Cardiac fibroblast (primary cell): ENCODE measurements around the gene TANC1.

Experiments
- DNase-seq, 2 donors: peaks; one replicate each; pipeline versions ENCODE4 v3.0.0 to v3.0.0-alpha.2; 2010; ENCODE audit warnings: low read depth in 2 of 2
- H3K4me3 ChIP-seq, 2 donors: replicated peaks in 1 of 2; 1 replicate in 1 of 2; 2 replicates in 1 of 2; pipeline ENCODE4 v1.5.1; 2011; ENCODE audit warnings: low read depth in 2 of 2, low read length in 2 of 2, mild to moderate bottlenecking in 2 of 2, moderate library complexity in 1 of 2
- TF ChIP-seq, protein P1 (sequence below): IDR thresholded peaks from one replicate; pipeline ENCODE4 v1.5.1; 2011; ENCODE audit warnings: low read depth, mild to moderate bottlenecking, low read length, inconsistent platforms

TANC1 gene

GRCh38 chr2:159179696-159180095 lies 211.3 kb downstream of the TANC1 start:
- TF ChIP-seq, protein P1, sequence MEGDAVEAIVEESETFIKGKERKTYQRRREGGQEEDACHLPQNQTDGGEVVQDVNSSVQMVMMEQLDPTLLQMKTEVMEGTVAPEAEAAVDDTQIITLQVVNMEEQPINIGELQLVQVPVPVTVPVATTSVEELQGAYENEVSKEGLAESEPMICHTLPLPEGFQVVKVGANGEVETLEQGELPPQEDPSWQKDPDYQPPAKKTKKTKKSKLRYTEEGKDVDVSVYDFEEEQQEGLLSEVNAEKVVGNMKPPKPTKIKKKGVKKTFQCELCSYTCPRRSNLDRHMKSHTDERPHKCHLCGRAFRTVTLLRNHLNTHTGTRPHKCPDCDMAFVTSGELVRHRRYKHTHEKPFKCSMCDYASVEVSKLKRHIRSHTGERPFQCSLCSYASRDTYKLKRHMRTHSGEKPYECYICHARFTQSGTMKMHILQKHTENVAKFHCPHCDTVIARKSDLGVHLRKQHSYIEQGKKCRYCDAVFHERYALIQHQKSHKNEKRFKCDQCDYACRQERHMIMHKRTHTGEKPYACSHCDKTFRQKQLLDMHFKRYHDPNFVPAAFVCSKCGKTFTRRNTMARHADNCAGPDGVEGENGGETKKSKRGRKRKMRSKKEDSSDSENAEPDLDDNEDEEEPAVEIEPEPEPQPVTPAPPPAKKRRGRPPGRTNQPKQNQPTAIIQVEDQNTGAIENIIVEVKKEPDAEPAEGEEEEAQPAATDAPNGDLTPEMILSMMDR, result no peak
- no peak overlapping the region for H3K4me3 ChIP-seq
- DNase-seq, result no peak

DNA sequence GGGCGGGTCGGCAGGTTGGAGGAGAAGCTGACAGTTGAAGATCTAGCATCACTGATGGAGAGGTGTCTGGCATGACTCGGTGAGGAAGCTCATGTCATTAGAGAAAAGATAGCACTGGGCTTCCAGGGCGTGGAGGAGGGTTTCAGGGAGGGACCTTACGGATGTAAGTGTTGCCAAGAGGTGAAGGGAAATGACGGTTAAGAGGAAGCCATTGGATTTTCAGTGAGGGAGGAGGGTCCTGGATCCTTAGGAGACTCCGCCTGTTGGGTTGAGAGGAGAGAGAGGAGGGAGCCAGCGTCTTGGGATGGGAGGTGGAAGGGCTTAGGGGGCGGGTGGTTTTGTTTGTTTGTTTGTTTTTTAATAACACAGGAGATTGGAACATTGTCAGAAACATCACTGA lies 214.9 kb downstream of the TANC1 start:
- TF ChIP-seq, protein P1, result no peak
- no peak for DNase-seq

GRCh38 chr2:159185401-159186130 lies 217.1 kb downstream of the TANC1 start:
- peak; percentile 54 for DNase-seq

More for the DNA sequence above, 214.9 kb downstream of the TANC1 start:
- no peak overlapping the region for H3K4me3 ChIP-seq

DNA sequence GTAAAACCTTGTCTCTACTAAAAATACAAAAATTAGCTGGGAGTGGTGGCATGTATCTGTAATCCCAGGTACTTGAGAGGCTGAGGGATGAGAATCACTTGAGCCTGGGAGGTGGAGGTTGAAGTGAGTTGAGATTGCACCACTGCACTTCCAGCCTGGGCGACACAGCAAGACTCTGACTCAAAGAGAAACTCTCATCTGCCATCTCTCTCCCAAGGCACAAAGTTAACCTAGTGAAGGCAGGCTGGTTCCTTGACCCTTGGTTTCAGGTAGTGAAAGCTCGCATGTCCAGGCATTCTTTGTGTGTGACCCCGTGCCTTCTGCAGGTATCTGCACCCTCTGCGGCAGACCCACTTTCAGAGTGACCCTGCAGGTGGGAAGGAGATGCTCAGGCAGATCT lies 218.0 kb downstream of the TANC1 start:
- no peak overlapping the region for H3K4me3 ChIP-seq
- DNase-seq, result no peak
- TF ChIP-seq, protein P1, result no peak

More at GRCh38 chr2:159185401-159186130, 217.1 kb downstream of the TANC1 start:
- H3K4me3 ChIP-seq, result no peak overlapping the region
- TF ChIP-seq, protein P1, result peak; percentile 47

DNA sequence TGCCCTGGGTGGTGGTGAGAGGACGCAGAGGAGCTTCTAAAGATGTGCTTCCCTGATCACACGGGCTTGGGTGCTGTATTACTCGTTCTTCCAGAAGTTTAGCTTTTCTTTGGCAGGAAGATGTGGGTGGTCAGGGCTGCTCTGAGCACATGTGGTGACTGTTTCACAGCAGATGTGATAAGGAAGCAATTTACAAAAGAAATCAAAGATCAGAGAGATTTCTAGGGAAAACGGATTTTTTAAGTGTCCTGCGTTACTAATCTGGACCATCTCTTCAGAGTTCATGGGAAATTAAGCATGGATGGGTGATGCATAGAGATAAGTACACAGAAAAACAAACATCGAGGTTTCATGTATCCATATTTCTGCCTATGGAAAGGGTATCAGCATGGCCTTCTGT lies 218.7 kb downstream of the TANC1 start:
- TF ChIP-seq, protein P1, result no peak
- no peak for DNase-seq
- no peak overlapping the region for H3K4me3 ChIP-seq

DNA sequence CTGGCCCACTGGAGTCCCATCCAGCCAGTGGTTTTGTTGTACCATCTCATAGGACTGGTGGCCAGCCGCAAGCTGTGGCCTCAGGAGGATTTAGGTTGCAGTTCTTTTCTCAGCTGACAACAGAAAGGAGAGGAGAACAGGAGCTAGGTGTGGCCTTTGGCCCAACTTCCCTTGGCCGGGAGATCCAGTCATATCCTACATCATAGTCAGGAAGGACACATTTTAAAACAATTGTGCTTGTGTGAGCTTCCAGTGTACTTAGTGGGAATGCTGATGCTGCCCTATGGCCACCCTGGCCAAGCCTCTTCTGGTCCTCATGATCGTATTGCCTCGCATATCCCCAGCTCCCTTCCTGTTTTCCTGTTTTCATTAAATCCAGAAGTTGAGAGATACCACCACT lies 220.0 kb downstream of the TANC1 start:
- TF ChIP-seq, protein P1, result no peak
- no peak for DNase-seq
- H3K4me3 ChIP-seq, result no peak overlapping the region
